Karpas-422 (cell line): ENCODE results near the gene USP5. TPM values are rescaled to one million over a fixed set of nuclear protein-coding genes. Genes with fewer than 3 reads are reported as not detected.

Source experiments
- DNase-seq: peaks from one replicate; pipeline ENCODE4 v3.0.0-alpha.2; 2015
- H2AFZ ChIP-seq: fragments of 200-600 bp; sonication (generic); 2 replicates; pipeline ENCODE4 v1.6.1; 2014; ENCODE audit warnings: antibody characterized with exemption, low read length, mixed read lengths
- H3K27ac ChIP-seq: fragments of 200-600 bp; sonication (generic); 2 replicates; pipeline ENCODE4 v1.5.1; 2014; ENCODE audit warnings: mild to moderate bottlenecking, low read length, moderate library complexity
- H3K27me3 ChIP-seq: fragments of 200-600 bp; sonication (generic); 2 replicates; pipeline ENCODE4 v1.6.1; 2014; ENCODE audit warnings: low read length, mixed read lengths
- H3K36me3 ChIP-seq: fragments of 200-600 bp; sonication (generic); 2 replicates; pipeline ENCODE4 v1.6.1; 2014; ENCODE audit warnings: low read length, mixed read lengths; ENCODE audit not compliant: insufficient read depth
- H3K4me1 ChIP-seq: fragments of 200-600 bp; sonication (generic); 2 replicates; pipeline ENCODE4 v1.6.1; 2014; ENCODE audit warnings: mild to moderate bottlenecking, low read length, mixed read lengths
- H3K4me2 ChIP-seq: fragments of 200-600 bp; sonication (generic); 2 replicates; pipeline ENCODE4 v1.6.1; 2014; ENCODE audit warnings: low read length, low read depth, mild to moderate bottlenecking; ENCODE audit not compliant: poor library complexity, severe bottlenecking
- H3K4me3 ChIP-seq: fragments of 200-600 bp; sonication (generic); 2 replicates; pipeline ENCODE4 v1.5.1; 2014; ENCODE audit warnings: mild to moderate bottlenecking, antibody characterized with exemption, low read length, mixed read lengths
- H3K79me2 ChIP-seq: fragments of 200-600 bp; sonication (generic); 2 replicates; pipeline ENCODE4 v1.6.1; 2014; ENCODE audit warnings: mild to moderate bottlenecking, low read length, mixed read lengths
- H3K9ac ChIP-seq: fragments of 200-600 bp; sonication (generic); 2 replicates; pipeline ENCODE4 v1.6.0; 2014; ENCODE audit warnings: low read length
- H3K9me2 ChIP-seq: fragments of 200-600 bp; sonication (generic), shearing (Covaris generic); replicated peaks from 2 replicates; pipeline ENCODE4 v1.6.0; 2014; ENCODE audit warnings: mild to moderate bottlenecking, low read length, moderate library complexity; ENCODE audit not compliant: insufficient read depth
- H3K9me3 ChIP-seq: fragments of 300-700, 200-600 bp; sonication (generic); 2 replicates; pipeline ENCODE4 v1.6.1; 2014; ENCODE audit warnings: low read length, mixed read lengths
- H4K20me1 ChIP-seq: fragments of 200-600 bp; sonication (generic); 2 replicates; pipeline ENCODE4 v1.6.1; 2014; ENCODE audit warnings: mild to moderate bottlenecking, antibody characterized with exemption, low read length, low read depth; ENCODE audit not compliant: insufficient read depth
- total RNA-seq: library from RNA; depleted of rRNA; stranded (reverse); fragments of >200 nt; shearing (Covaris generic); gene quantifications from 2 replicates; pipeline ENCODE4 v1.2.3, GENCODE V29; 2014; ENCODE audit warnings: low replicate concordance; rRNA removed

The USP5 gene
- total RNA-seq, 1 experiment from 2014 or later = 36.9 TPM

DNA sequence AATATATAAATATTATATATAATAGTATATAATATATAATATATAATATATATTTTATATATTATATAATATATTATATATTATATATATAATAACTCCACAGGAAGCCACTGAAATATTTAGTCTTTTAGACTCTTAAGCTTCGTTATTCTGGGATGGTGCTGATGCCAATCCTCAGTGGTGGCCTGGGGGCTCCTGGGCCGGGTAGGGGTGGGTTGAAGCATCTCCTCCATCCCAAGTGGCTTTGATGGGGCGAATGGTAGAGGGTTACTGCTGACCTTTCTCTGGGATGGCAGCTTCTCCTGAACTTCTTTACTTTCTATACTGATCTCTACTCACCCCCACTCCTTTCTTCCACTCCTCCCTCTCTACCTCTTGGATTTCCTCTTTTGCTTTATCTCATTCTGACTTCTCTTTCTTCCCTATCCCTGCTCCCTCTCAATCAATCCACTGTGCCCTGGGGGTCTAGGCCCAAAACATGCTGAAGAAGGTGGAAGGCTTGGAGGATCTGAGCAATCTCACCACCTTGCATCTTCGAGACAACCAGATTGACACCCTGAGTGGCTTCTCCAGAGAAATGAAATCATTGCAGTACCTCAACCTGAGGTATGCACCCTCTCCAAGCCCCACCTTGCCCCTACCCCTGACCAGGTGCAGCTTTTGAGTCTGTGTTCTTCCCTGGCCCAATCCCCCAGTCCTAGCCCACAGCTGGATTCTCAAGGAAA, 57.6 kb downstream of the USP5 start:
- Histone ChIP-seq H3K27me3 (no peaks in the 10 kb centered on the region), H2AFZ (no peak overlapping the region), H3K4me2 (no peak overlapping the region), H3K9me3 (no peaks in the 10 kb centered on the region), H3K27ac (no peak overlapping the region), H3K4me1 (peaks cover 15% of the 10 kb centered on the region), H3K36me3 (no peaks in the 10 kb centered on the region), H3K9ac (peak overlapping the region; percentile 26; the same call in 1 of the 2 replicates), H3K79me2 (no peaks in the 10 kb centered on the region), H4K20me1 (no peaks in the 10 kb centered on the region), H3K4me3 (no peak overlapping the region), H3K9me2 (no peaks in the 10 kb centered on the region)
- DNase-seq = no peak

- Histone ChIP-seq H3K9me2 (no peaks in the 10 kb centered on the region), H3K79me2 (0 out of 2 replicates have a peak, but pooled peaks cover 5% of the 10 kb centered on the region), H3K4me2 (no peak overlapping the region), H3K4me1 (peaks cover 23% of the 10 kb centered on the region), H3K27me3 (no peaks in the 10 kb centered on the region), H2AFZ (no peak overlapping the region), H3K9me3 (no peaks in the 10 kb centered on the region), H3K36me3 (no peaks in the 10 kb centered on the region; the same call in 1 of the 2 replicates), H3K9ac (no peak overlapping the region), H3K27ac (no peak overlapping the region), H4K20me1 (no peaks in the 10 kb centered on the region), H3K4me3 (no peak overlapping the region)
- DNase-seq = no peak
Observed at GRCh38 chr12:6912164-6912935, 60.4 kb downstream of the USP5 start.

DNA sequence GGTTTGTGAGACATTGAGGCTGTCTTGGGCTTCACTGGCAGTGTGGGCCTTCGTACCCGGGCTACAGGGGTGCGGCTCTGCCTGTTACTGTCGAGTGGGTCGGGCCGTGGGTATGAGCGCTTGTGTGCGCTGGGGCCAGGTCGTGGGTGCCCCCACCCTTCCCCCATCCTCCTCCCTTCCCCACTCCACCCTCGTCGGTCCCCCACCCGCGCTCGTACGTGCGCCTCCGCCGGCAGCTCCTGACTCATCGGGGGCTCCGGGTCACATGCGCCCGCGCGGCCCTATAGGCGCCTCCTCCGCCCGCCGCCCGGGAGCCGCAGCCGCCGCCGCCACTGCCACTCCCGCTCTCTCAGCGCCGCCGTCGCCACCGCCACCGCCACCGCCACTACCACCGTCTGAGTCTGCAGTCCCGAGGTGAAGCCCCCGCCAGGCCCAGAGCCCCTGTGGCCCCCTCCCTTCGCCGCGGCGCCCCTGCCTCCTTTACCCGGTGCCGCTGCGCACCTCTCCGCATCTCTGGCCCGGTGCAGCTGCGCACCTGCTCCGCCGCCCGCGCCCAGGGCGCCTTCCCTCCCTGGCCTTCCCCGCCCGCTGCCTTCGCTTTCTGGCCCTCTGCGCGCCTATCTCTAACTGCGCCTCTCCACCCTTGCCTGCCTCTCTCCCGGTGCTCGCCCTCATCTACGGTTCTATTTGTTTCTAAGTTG, 62.4 kb downstream of the USP5 start, which contains the start of gene ENO2:
Gene ENO2, plus strand, starts transcription at position 335 of the 701 bp plus-strand sequence. CDS start 1,253 bp downstream, outside the sequence.
- peak within 1 kb of the TSS; percentile 79 for H3K4me2 ChIP-seq
- H2AFZ ChIP-seq = peak within 1 kb of the TSS; percentile 70; the same call in 1 of the 2 replicates
- H3K4me3 ChIP-seq = peak within 1 kb of the TSS; percentile 74

DNA sequence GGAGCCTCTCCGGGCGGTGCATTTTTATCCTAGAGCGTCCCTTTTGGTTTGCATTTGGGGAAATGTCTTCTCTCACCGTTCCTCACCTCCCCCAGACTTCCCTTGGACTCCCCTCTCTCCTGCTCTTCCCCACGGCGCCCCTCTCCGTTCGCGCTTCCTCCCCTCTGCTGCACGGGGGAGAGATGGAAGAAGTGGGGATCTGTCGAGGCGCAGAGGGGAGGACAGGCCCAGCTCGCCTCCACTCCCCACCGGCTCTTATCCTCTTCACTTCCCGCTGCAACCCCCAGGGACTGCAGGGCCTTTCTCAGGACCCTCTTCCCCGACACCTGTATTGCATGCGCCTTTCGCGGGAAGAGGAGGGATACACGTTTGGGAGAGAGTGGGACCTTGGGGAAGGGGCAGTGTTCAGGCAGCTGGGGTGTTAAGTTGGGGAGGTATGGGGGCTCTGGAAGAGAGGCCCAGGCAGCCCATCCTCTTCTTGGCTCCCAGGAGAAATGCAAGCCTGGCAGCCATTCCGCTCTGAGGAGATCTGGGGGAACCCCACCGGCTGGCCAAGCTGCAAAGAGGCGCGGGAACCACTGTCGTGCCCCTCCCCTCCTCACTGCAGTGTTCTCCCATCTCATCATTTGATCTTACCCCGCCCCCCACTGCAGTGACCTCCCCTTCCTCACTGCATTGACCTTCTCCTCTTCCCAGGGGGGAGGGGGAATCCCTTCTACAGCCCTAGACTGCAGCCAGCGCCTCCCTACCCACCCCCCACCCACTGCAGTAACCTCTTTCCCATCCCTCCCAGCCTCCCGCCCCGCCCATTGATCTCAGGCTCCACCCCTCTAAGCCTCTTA, 63.2 kb downstream of the USP5 start:
- H4K20me1 ChIP-seq = no peaks in the 10 kb centered on the region

More for the DNA sequence above, 62.4 kb downstream of the USP5 start, which contains the start of gene ENO2:
- 0 out of 2 replicates have a peak within 1 kb of the TSS, but pooled peaks have one; percentile 10 for H3K27ac ChIP-seq
- H3K9me3 ChIP-seq = no peaks in the 10 kb centered on the region
- no peaks in the 10 kb centered on the region; the same call in 1 of the 2 replicates for H3K36me3 ChIP-seq
- H3K4me1 ChIP-seq = peaks cover 23% of the 10 kb centered on the region
- H4K20me1 ChIP-seq = no peaks in the 10 kb centered on the region
- no peaks in the 10 kb centered on the region for H3K27me3 ChIP-seq
- H3K9me2 ChIP-seq = no peaks in the 10 kb centered on the region
- peak within 1 kb of the TSS; percentile 75 for H3K9ac ChIP-seq
- 0 out of 2 replicates have a peak, but pooled peaks cover 5% of the 10 kb centered on the region for H3K79me2 ChIP-seq
- peak; percentile 82 for DNase-seq

DNA sequence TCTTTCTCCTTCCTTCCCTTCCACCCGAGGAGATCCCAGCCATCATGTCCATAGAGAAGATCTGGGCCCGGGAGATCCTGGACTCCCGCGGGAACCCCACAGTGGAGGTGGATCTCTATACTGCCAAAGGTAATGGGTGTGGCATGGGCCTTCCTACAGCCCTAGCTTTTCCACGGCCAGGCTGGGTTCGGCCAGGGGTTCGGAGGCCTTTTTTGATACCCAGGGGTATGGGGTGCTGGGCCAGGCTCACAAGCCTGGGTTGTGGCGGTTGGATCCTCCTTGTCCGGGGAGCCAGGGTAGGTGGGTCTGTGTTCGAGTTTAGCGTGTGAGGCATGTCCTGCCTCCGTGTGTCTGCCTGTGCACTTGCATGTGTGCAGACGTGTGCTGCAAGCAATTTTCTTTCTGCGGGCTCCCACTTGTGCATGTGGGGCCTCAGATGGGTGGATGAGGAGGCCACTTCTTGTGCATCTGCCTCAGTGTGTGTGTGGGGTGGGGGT, 63.9 kb downstream of the USP5 start:
- Histone ChIP-seq H3K36me3 (no peaks in the 10 kb centered on the region; the same call in 1 of the 2 replicates), H3K9me2 (no peaks in the 10 kb centered on the region), H3K9me3 (no peaks in the 10 kb centered on the region), H3K4me2 (peak overlapping the region; percentile 79), H3K27ac (no peak overlapping the region), H3K4me1 (peaks cover 28% of the 10 kb centered on the region), H3K4me3 (peak overlapping the region; percentile 74; the same call in 1 of the 2 replicates), H3K79me2 (0 out of 2 replicates have a peak, but pooled peaks cover 5% of the 10 kb centered on the region), H4K20me1 (no peaks in the 10 kb centered on the region), H3K9ac (peak overlapping the region; percentile 75; the same call in 1 of the 2 replicates), H2AFZ (no peak overlapping the region), H3K27me3 (no peaks in the 10 kb centered on the region)
- DNase-seq = peak; percentile 34

More for the DNA sequence above, 63.2 kb downstream of the USP5 start:
- peak overlapping the region; percentile 70; the same call in 1 of the 2 replicates for H2AFZ ChIP-seq
- H3K27ac ChIP-seq = 0 out of 2 replicates have a peak overlapping the region, but pooled peaks have one; percentile 10
- H3K4me1 ChIP-seq = peaks cover 28% of the 10 kb centered on the region
- DNase-seq = peak; percentile 50
- no peaks in the 10 kb centered on the region for H3K9me2 ChIP-seq
- peak overlapping the region; percentile 74 for H3K4me3 ChIP-seq
- 0 out of 2 replicates have a peak, but pooled peaks cover 5% of the 10 kb centered on the region for H3K79me2 ChIP-seq
- H3K9me3 ChIP-seq = no peaks in the 10 kb centered on the region
- no peaks in the 10 kb centered on the region; the same call in 1 of the 2 replicates for H3K36me3 ChIP-seq
- no peaks in the 10 kb centered on the region for H3K27me3 ChIP-seq
- H3K4me2 ChIP-seq = peak overlapping the region; percentile 79
- H3K9ac ChIP-seq = peak overlapping the region; percentile 75

Other genes starting within 250 kb of the USP5 start
- 216 and 315 TPM in 2 replicates for gene CHD4, start 244.8 kb upstream of the USP5 start, total RNA-seq
- gene LPAR5, start 216.2 kb upstream of the USP5 start, total RNA-seq = 10.3 and 14.6 TPM in 2 replicates
- gene ACRBP, start 204.7 kb upstream of the USP5 start, total RNA-seq = 2.2 and 4.2 TPM in 2 replicates
- gene ING4, start 189.0 kb upstream of the USP5 start, total RNA-seq = 40.1 and 52.9 TPM in 2 replicates
- gene ZNF384, start 162.8 kb upstream of the USP5 start, total RNA-seq = 35.5 and 39.2 TPM in 2 replicates
- gene PIANP, start 151.3 kb upstream of the USP5 start, total RNA-seq = not detected in 2 replicates
- gene COPS7A, start 128.1 kb upstream of the USP5 start, total RNA-seq = 39.2 and 42.9 TPM in 2 replicates
- gene MLF2, start 99.0 kb upstream of the USP5 start, total RNA-seq = 183 and 263 TPM in 2 replicates
- 5.0 and 7.3 TPM in 2 replicates for gene PTMS, start 85.8 kb upstream of the USP5 start, total RNA-seq
- gene LAG3, start 79.6 kb upstream of the USP5 start, total RNA-seq = 0.22 and 0.32 TPM in 2 replicates
- gene CD4, start 62.6 kb upstream of the USP5 start, total RNA-seq = not detected in 2 replicates
- gene GPR162, start 30.3 kb upstream of the USP5 start, total RNA-seq = not detected in 2 replicates
- 3.1 and 8.3 TPM in 2 replicates for gene P3H3, start 23.7 kb upstream of the USP5 start, total RNA-seq
- 14.9 and 27.0 TPM in 2 replicates for gene GNB3, start 11.2 kb upstream of the USP5 start, total RNA-seq
- gene CDCA3, start 864 bp upstream of the USP5 start, total RNA-seq = 47.6 and 70.0 TPM in 2 replicates
- gene TPI1, start 15.4 kb downstream of the USP5 start, total RNA-seq = 1,584 and 1,673 TPM in 2 replicates
- 5.9 and 7.4 TPM in 2 replicates for gene SPSB2, start 21.2 kb downstream of the USP5 start, total RNA-seq
- gene LRRC23, start 52.7 kb downstream of the USP5 start, total RNA-seq = 8.7 and 9.7 TPM in 2 replicates
- gene ENO2, start 62.4 kb downstream of the USP5 start, total RNA-seq = 40.3 and 43.1 TPM in 2 replicates
- 8.8 and 11.7 TPM in 2 replicates for gene ATN1, start 75.8 kb downstream of the USP5 start, total RNA-seq
- gene RNU7-1, start 91.7 kb downstream of the USP5 start, total RNA-seq = not detected in 2 replicates
- gene C12orf57, start 91.9 kb downstream of the USP5 start, total RNA-seq = 264 and 402 TPM in 2 replicates
- gene PTPN6, start 99.2 kb downstream of the USP5 start, total RNA-seq = 411 and 673 TPM in 2 replicates
- 353 and 644 TPM in 2 replicates for gene PHB2, start 118.5 kb downstream of the USP5 start, total RNA-seq
- 56.6 and 71.1 TPM in 2 replicates for gene EMG1, start 118.8 kb downstream of the USP5 start, total RNA-seq
- 21.6 and 42.7 TPM in 2 replicates for gene LPCAT3, start 166.3 kb downstream of the USP5 start, total RNA-seq
- gene C1S, start 208.6 kb downstream of the USP5 start, total RNA-seq = 4.7 TPM in 1 of 2 replicates, not detected in the other
- gene C1R, start 240.3 kb downstream of the USP5 start, total RNA-seq = 1.5 and 2.8 TPM in 2 replicates